Panc1 (cell line): ENCODE measurements around the gene CHST6. TPM values are rescaled to one million over a fixed set of nuclear protein-coding genes. Genes with fewer than 3 reads are reported as not detected.
"Not testable (repeated sequence)": the region's sequence is repeated elsewhere in the genome, so short reads cannot be mapped to it uniquely, and the experiment has no call there.

ENCODE experiments used
- ATAC-seq: fragments of 200-7000 bp; cut with Tn5 transposase; 2 replicates; pipeline ENCODE4 v1.9.1; 2020; ENCODE audit warnings: mild to moderate bottlenecking, moderate library complexity
- BruUV-seq: library from RNA; stranded (reverse); fragments of 400-500 nt; replicated peaks from 2 replicates; lab custom pipeline; 2021; lab: Mats Ljungman, UMichigan
- CTCF ChIA-PET: fragments of 300-600 bp; sonication (Branson Sonifier 250); formaldehyde crosslinking; loops from one replicate; lab custom pipeline; 2022; ENCODE audit warnings: antibody characterized with exemption; lab: Charles Lee
- POLR2A ChIA-PET: fragments of 300-600 bp; sonication (Branson Sonifier 250); formaldehyde crosslinking; loops from one replicate; lab custom pipeline; 2022; ENCODE audit warnings: antibody characterized with exemption; lab: Charles Lee
- DNase-seq: peaks from one replicate; pipeline ENCODE4 v3.0.0-alpha.2; 2010; ENCODE audit warnings: low read depth, low spot score
- H3K27ac ChIP-seq: 2 replicates; pipeline ENCODE4 v1.5.1; 2011; ENCODE audit warnings: mild to moderate bottlenecking, low read length, inconsistent platforms
- H3K27me3 ChIP-seq: fragments of 200-500 bp; sonication (Bioruptor generic); 2 replicates; pipeline ENCODE4 v1.6.0; 2014; ENCODE audit warnings: low read length, inconsistent platforms; ENCODE audit not compliant: control insufficient read depth, insufficient read depth
- H3K36me3 ChIP-seq: fragments of 200-500 bp; sonication (Bioruptor generic); 2 replicates; pipeline ENCODE4 v1.5.1; 2014; ENCODE audit warnings: inconsistent platforms, mild to moderate bottlenecking, low read length, moderate library complexity; ENCODE audit not compliant: control insufficient read depth, insufficient read depth
- H3K4me1 ChIP-seq: 2 replicates; pipeline ENCODE4 v1.5.1; 2011; ENCODE audit warnings: inconsistent platforms, mild to moderate bottlenecking, low read length, moderate library complexity; ENCODE audit not compliant: control insufficient read depth, insufficient read depth
- H3K4me3 ChIP-seq, 2 experiments: 2 replicates each; pipeline ENCODE4 v1.5.1; 2011 to 2012; ENCODE audit warnings: low read depth in 2 of 2, low read length in 2 of 2, mild to moderate bottlenecking in 2 of 2, inconsistent platforms in 1 of 2, moderate library complexity in 1 of 2
- H3K9me3 ChIP-seq: fragments of 200-500 bp; sonication (Bioruptor generic); 2 replicates; pipeline ENCODE4 v1.5.1; 2014; ENCODE audit warnings: low read depth, mild to moderate bottlenecking, inconsistent platforms, low read length, moderate library complexity; ENCODE audit not compliant: control insufficient read depth, insufficient read depth
- POLR2AphosphoS5 ChIP-seq: IDR thresholded peaks from 2 replicates; pipeline ENCODE4 v1.6.1; 2012; ENCODE audit warnings: mild to moderate bottlenecking, low read depth, low read length, moderate library complexity
- SIN3A ChIP-seq: IDR thresholded peaks from 2 replicates; pipeline ENCODE4 v1.6.1; 2012; ENCODE audit warnings: low read depth, mild to moderate bottlenecking, low read length, moderate library complexity, borderline replicate concordance; ENCODE audit not compliant: insufficient read depth
- TCF7L2 ChIP-seq: IDR thresholded peaks from 2 replicates; pipeline ENCODE4 v1.6.1; 2011; ENCODE audit warnings: mild to moderate bottlenecking, low read depth, low read length, inconsistent platforms
- in situ Hi-C: cut with HindIII; loops from 2 replicates; pipeline ENCODE4 v1.10.0; 2016; ENCODE audit warnings: low sequenced_read_pairs, low pct_unique_long_range_greater_than_20kb
- intact Hi-C: fragments of 100-400 bp; cut with micrococcal nuclease; formaldehyde crosslinking; loops from one replicate; pipeline ENCODE4 v1.10.0; 2022; ENCODE audit not compliant: unreplicated experiment
- total RNA-seq: library from RNA; stranded (reverse); gene quantifications from one replicate; pipeline ENCODE4 v1.2.1, GENCODE V29; 2021; ENCODE audit not compliant: unreplicated experiment
- TF ChIP-seq, protein P1 (sequence below): fragments of 450-650 bp; IDR thresholded peaks from 2 replicates; pipeline ENCODE4 v1.5.1; 2017; ENCODE audit warnings: mild to moderate bottlenecking
- TF ChIP-seq, protein P2 (sequence below), 2 experiments: IDR thresholded peaks; 2 replicates each; pipeline ENCODE4 v1.6.1; 2011 to 2012; ENCODE audit warnings: low read depth in 2 of 2, control low read depth in 1 of 2, low read length in 1 of 2, mild to moderate bottlenecking in 1 of 2, moderate library complexity in 1 of 2; ENCODE audit not compliant: insufficient read depth in 1 of 2

Gene CHST6
- total RNA-seq, 1 experiment from 2014 or later: 0.05 TPM

DNA sequence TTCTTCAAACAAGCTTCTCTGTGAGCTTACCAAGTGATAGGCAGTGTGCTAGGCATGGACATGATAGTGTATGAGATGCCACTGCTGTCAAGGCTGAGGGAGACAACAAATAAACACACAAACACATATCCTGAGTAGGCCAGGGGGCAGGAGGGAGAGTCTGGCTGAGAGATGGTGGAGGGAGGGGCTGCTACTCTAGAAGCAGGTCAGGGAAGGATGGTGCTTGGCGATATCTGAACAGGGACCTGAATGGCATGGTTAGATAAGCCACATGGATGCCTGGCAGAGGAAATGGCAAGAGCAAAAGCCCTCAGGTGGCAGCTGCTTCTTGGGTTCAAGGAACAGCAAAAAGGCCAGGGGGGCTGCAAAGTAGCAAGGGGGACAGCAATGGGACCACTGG lies 8.6 kb upstream of the CHST6 start:
- BruUV-seq: no TSS peak
- intact Hi-C loops: no loop called here
- in situ Hi-C loops: no loop called here
- ATAC-seq: no peak
- Histone ChIP-seq H3K27ac (no peak overlapping the region), H3K4me3 (no peak overlapping the region), H3K27me3 (no peaks in the 10 kb centered on the region), H3K4me1 (no peaks in the 10 kb centered on the region), H3K9me3 (no peaks in the 10 kb centered on the region), H3K36me3 (no peaks in the 10 kb centered on the region)
- POLR2A ChIA-PET: no interaction called here
- TF ChIP-seq TCF7L2 (no peak), POLR2AphosphoS5 (no peak), SIN3A (no peak)
- TF ChIP-seq, protein P1, sequence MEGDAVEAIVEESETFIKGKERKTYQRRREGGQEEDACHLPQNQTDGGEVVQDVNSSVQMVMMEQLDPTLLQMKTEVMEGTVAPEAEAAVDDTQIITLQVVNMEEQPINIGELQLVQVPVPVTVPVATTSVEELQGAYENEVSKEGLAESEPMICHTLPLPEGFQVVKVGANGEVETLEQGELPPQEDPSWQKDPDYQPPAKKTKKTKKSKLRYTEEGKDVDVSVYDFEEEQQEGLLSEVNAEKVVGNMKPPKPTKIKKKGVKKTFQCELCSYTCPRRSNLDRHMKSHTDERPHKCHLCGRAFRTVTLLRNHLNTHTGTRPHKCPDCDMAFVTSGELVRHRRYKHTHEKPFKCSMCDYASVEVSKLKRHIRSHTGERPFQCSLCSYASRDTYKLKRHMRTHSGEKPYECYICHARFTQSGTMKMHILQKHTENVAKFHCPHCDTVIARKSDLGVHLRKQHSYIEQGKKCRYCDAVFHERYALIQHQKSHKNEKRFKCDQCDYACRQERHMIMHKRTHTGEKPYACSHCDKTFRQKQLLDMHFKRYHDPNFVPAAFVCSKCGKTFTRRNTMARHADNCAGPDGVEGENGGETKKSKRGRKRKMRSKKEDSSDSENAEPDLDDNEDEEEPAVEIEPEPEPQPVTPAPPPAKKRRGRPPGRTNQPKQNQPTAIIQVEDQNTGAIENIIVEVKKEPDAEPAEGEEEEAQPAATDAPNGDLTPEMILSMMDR: no peak
- TF ChIP-seq, protein P2, sequence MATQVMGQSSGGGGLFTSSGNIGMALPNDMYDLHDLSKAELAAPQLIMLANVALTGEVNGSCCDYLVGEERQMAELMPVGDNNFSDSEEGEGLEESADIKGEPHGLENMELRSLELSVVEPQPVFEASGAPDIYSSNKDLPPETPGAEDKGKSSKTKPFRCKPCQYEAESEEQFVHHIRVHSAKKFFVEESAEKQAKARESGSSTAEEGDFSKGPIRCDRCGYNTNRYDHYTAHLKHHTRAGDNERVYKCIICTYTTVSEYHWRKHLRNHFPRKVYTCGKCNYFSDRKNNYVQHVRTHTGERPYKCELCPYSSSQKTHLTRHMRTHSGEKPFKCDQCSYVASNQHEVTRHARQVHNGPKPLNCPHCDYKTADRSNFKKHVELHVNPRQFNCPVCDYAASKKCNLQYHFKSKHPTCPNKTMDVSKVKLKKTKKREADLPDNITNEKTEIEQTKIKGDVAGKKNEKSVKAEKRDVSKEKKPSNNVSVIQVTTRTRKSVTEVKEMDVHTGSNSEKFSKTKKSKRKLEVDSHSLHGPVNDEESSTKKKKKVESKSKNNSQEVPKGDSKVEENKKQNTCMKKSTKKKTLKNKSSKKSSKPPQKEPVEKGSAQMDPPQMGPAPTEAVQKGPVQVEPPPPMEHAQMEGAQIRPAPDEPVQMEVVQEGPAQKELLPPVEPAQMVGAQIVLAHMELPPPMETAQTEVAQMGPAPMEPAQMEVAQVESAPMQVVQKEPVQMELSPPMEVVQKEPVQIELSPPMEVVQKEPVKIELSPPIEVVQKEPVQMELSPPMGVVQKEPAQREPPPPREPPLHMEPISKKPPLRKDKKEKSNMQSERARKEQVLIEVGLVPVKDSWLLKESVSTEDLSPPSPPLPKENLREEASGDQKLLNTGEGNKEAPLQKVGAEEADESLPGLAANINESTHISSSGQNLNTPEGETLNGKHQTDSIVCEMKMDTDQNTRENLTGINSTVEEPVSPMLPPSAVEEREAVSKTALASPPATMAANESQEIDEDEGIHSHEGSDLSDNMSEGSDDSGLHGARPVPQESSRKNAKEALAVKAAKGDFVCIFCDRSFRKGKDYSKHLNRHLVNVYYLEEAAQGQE (IDR thresholded peaks at IDR 0.05; ENCODE audit: insufficient read depth in 1 of 2, low read depth in 2 of 2, low read length in 1 of 2): no peak
- CTCF ChIA-PET: no interaction called here
- no peak for DNase-seq

DNA sequence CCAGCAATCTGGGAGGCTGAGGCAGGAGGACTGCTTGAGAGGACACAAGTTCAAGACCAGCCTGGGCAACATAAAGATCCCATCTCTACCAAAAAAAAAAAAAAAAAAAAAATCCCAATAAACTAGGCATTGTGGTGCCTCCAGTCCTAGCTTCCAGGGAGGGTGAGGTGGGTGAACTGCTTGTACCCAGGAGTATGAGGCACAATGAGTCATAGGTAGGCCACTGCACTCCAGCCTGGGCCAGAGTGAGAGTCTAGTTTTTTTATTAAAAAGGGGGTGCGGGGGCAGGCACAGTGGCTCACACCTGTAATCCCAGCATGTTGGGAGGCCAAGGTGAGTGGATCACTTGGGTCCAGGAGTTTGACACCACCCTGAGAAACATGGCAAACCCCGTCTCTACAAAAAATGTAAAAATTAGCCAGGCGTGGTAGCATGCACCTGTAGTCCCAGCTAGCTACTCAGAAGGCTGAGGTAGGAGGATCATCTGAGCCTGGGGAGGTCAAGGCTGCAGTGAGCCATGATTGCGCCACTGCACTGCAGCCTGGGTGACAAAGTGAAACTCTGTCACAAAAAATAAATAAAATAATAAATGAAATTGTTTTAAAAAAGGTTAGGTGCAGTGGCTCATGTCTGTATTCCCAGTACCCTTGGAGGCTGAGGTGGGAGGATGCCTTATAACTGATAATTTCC lies 7.8 kb upstream of the CHST6 start:
- intact Hi-C loops: no loop called here
- H3K9me3 ChIP-seq: no peaks in the 10 kb centered on the region
- ChIA-PET POLR2A (no interaction called here), CTCF (interaction anchor here (0.6 kb wide), 1 partner anchor 31 kb away, joined by 11 read pairs; no protein-coding TSS in a partner anchor)
- in situ Hi-C loops: no loop called here
- H3K4me3 ChIP-seq: no peak overlapping the region
- H3K4me1 ChIP-seq: no peaks in the 10 kb centered on the region
- H3K27me3 ChIP-seq: no peaks in the 10 kb centered on the region
- no peaks in the 10 kb centered on the region for H3K36me3 ChIP-seq
- no peak overlapping the region for H3K27ac ChIP-seq
- TF ChIP-seq POLR2AphosphoS5: no peak
- TF ChIP-seq SIN3A: no peak
- no peak for TF ChIP-seq TCF7L2
- TF ChIP-seq, protein P2 (IDR thresholded peaks at IDR 0.05; ENCODE audit: insufficient read depth in 1 of 2, low read depth in 2 of 2, low read length in 1 of 2): no peak
- TF ChIP-seq, protein P1: no peak
- ATAC-seq: no peak
- no peak for DNase-seq
- no TSS peak for BruUV-seq

DNA sequence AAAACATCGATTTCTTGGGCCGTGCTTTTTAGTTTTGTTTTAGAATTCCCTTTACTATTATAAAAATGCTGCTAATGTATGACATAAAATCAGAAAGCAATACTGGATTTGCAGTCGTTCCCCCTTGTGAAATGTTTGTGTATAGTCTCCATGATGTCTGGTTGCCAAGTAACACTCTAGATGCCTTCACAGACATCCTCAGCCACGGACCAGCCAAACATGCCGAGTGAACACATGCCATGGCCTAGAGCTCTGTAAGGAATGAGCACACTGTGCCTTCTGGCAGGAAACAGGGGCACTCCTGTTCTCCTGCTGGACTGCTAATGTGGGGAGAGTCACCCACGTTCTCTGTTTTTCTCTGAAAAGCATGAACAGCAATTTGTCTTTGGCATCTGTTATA lies 6.6 kb upstream of the CHST6 start:
- intact Hi-C loops, H3K9me3 ChIP-seq, in situ Hi-C loops, H3K27me3 ChIP-seq, DNase-seq, H3K4me1 ChIP-seq, H3K4me3 ChIP-seq, H3K36me3 ChIP-seq, ATAC-seq, H3K27ac ChIP-seq, BruUV-seq, POLR2A ChIA-PET, CTCF ChIA-PET: not testable (repeated sequence)
